HG03064 (cell line): ENCODE results near the gene UBE2C.
"Not testable (repeated sequence)": the region's sequence is repeated elsewhere in the genome, so short reads cannot be mapped to it uniquely, and the experiment has no call there.

Experiments
- ATAC-seq: cut with Tn5 transposase; IDR thresholded peaks from one replicate; pipeline ENCODE4 v1.9.1; 2021; ENCODE audit warnings: low read depth; ENCODE audit not compliant: unreplicated experiment

Gene UBE2C

GRCh38 chr20:45829673-45830106 lies 17.2 kb downstream of the UBE2C start:
- ATAC-seq: not testable (repeated sequence)

DNA sequence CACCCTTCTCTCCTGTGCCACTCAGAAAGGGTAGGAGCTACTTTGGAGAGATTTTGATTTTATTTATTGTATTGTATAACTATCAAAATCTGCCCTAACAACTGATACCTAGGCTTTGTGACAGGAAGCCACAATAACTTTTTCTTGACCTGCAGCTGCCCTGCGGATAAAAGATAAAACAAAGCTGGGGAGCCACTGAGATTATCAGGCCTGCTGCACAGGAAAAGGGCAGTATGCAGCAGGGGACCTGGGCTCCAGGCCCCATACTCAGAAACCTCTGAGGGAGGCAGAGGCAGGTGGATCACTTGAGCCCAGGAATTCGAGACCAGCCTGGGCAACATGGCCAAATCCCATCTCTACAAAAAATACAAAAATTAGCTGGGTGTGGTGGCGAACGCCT lies 20.2 kb downstream of the UBE2C start:
- no peak for ATAC-seq

DNA sequence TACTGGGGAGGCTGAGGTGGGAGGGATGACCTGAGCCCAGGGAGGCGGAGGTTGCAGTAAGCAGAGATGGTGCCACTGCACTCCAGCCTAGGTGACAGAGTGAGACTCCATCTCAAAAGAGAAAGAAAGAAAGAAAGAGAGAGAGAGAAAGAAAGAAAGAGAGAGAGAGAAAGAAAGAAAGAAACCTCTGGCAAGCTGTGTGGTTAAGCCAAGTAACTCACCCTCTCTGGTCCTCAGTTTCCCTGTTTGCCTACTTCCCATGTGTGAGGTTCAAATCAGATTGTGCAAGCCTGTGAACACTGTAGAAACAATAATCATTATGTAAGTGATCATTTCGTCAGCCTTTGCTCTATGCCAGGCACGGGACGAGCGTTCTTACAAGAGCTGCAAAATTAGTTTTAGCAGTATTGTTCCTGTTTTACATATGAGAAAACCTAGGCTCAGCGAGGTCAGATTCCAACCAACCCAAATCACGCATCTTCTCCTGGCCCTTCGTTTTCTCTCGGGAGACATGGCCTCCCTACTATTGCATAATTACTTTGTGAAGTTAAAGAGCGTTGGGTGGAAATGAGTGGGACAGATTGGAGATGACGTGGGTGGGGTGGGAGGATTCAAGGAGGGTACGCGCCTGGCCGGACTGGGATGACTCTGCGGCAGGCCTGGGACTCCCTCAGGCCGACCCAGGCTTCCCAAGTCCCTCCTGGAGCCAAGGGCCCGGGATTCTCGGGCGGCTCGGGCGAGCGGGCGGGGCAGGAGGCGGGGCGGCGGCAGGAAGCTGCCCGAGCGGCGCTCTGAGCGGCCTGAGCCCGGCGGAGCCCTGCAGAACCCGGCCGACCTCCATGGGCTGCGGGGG lies 20.8 kb downstream of the UBE2C start, which contains the start of gene SNX21:
Gene SNX21, plus strand, starts transcription at position 770 of the 853 bp plus-strand sequence. CDS start 121 bp downstream, outside the sequence.
- no peak for ATAC-seq

GRCh38 chr20:45833883-45834796 lies 21.7 kb downstream of the UBE2C start:
- no peak for ATAC-seq

DNA sequence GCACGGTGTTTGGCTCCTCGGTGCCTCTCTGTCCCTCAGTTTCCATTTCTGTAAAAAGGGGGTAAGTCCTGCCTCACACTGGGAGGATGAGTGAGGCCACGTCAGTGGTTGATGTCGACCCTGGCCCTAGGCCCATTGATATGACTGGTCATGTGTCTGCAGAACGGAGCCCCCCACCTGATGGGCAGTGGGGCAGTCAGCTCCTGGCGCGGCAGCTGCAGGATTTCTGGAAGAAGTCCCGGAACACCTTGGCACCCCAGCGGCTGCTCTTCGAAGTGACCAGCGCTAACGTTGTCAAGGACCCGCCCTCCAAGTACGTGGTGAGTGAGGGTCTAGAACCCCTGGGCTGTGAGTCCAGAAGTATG lies 22.3 kb downstream of the UBE2C start:
- ATAC-seq: no peak

- ATAC-seq: no peak
Measured at GRCh38 chr20:45835329-45835765, 22.9 kb downstream of the UBE2C start.

- no peak for ATAC-seq
Measured at GRCh38 chr20:45835825-45836224, 23.4 kb downstream of the UBE2C start.

DNA sequence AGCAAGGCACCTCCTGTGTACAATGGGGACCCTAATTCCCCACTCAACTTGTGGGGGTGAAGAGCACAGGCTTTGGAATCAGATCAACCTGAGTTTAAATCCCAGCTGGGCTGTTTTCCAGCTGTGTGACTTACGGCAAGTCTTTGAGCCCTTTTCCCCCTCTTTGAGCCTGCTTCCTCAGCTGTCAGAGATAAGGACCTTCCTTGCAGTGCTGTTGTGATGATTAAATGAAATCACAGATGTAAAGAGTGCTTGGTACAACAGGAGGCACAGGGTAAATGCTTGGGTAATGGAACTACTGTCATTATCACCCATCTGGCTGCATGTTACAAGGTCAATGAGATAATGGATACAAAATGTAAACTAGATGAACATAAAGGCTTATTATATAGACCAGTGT lies 24.4 kb downstream of the UBE2C start:
- no peak for ATAC-seq

GRCh38 chr20:45840700-45841198 lies 28.3 kb downstream of the UBE2C start:
- ATAC-seq: no peak

- no peak for ATAC-seq
Measured at GRCh38 chr20:45841407-45842129, 29.1 kb downstream of the UBE2C start.

- no peak for ATAC-seq
Measured at GRCh38 chr20:45842169-45842812, 29.8 kb downstream of the UBE2C start.

- ATAC-seq: no peak
Measured at GRCh38 chr20:45843506-45843905, 31.1 kb downstream of the UBE2C start.

- ATAC-seq: no peak
Measured at GRCh38 chr20:45845452-45845851, 33.0 kb downstream of the UBE2C start.

DNA sequence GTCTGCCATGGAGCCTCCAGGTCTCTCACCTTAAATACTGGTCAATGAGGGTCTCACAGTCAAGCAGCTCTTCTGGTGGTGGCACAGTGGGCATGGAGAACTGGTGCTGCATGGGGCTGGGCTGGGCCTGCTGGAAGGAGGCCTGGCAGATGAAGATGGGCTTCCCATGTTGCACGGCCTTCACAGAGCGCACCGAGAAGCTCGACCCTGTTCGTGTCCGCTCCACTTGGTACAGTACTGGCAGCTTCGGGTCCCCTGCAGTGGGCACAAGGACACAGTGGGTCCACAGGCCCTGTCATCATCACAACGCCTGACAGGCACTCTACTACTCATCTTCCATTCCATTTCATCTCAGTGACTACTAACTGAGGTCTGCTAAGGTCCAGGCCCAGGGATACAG lies 36.0 kb downstream of the UBE2C start:
- no peak for ATAC-seq

DNA sequence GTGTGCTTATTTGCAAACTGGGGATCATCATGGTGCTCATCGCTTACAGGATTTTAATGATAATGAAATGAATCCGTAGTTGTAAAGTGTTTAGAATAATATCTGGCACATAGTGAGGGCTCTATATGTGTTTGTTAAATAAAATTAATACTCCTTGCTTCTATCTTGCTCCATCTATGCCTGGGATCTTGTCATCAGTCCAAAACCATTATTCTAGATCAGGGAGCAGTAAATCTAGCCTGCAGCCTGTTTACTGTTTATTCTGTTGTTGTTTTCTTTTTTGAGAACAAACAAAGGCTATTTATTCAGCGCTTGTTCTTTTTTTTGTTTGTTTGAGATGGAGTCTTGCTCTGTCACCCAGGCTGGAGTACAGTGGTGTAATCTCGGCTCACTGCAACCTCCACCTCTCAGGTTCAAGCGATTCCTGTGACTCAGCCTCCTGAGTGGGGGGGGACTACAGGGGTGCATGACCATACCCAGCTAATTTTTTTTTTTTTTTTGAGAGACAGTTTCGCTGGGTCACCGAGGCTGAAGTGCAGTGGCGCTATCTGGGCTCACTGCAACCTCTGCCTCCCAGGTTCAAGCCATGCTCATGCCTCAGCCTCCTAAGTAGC lies 36.6 kb downstream of the UBE2C start:
- no peak for ATAC-seq

GRCh38 chr20:45850238-45850637 lies 37.8 kb downstream of the UBE2C start:
- ATAC-seq: no peak

DNA sequence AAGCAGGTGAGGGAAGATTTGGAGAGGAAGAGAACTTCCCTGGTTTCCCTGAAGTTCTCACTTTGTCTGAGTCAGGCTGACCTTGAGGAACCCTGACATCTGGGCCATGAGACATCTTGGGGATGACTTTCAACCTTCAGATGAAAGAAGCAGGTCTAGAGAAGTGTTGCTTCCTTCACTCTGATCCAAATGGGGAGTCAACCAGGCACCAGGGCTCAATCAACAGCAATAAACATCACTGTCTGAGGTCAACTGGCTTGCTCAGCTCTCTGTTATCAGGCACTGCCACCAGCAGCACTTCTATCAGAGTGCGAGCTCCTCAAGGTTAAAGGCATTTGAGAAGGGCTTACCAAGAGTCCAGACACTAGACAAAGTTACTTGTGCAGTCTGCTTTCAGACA lies 38.5 kb downstream of the UBE2C start:
- no peak for ATAC-seq

GRCh38 chr20:45851501-45851900 lies 39.1 kb downstream of the UBE2C start:
- no peak for ATAC-seq

DNA sequence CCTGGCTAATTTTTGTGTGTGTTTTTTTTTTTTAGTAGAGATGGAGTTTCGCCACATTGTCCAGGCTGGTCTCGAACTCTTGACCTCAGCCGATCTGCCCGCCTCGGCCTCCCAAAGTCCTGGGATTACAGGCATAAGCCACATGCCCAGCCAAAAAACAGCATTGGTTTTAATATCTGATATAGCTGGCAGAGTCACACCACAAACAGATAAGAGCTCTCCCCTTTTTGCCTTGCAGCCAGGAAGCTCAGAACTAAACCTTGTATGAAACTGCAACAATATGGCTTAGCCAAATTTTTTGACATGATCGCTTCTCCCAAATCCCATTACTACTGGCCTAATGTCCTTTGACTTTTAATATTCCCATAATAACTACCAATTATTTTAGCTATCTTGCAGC lies 39.9 kb downstream of the UBE2C start:
- ATAC-seq: no peak

- ATAC-seq: no peak
Measured at GRCh38 chr20:45853484-45853883, 41.0 kb downstream of the UBE2C start.
